ENCODE measurements around the gene LSM14A. TPM values are rescaled to one million over a fixed set of nuclear protein-coding genes. Genes with fewer than 3 reads are reported as not detected.

The LSM14A gene
- total RNA-seq, 1 experiment from 2014 or later = 199 TPM

DNA sequence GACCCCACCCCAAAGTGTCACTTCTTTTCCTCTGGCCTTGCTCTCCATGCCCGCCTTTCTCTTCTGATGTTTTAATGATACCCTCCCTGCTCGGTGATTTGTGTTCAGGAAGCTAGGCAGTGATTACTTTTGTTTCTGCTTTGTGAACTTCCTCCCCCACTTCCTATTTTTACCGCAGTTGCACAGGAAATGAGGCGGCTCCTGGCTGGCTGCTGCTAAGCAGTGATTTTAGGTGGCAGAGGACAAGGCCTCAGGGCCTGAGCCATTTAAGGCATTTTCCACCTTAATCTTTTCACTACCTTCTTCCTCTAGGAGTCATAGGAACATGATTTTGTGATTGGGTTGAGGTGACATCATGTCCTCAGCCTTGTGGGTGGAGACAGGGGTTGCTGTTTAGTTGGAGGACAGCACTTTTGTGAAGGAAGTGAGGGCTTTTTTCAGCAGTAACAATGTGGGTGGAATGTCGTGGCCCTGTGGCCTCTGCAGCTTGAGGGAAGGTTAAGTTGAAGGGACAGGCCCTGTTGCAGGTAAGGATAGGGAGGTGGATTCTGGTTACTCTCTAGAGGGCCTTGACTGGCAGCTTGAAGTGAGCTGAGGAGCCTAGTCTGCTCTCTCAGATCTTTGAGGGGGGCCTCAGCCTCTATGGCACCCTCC, 97.8 kb downstream of the LSM14A start:
- Histone ChIP-seq H2BK12ac (ENCODE audit: insufficient read length, low read depth, low read length) (no peak overlapping the region), H3K27ac (ENCODE audit: insufficient read length, low read depth, low read length) (no peak overlapping the region), H3K27me3 (ENCODE audit: insufficient read depth, low read length) (no peaks in the 10 kb centered on the region), H3K79me2 (ENCODE audit: insufficient read depth, low read length) (no peaks in the 10 kb centered on the region; the same call in none of the 2 replicates), H2AK5ac (ENCODE audit: insufficient read length, low read length) (no peak overlapping the region), H2BK5ac (ENCODE audit: insufficient read length, low read length) (no peak overlapping the region), H3K23me2 (ENCODE audit: insufficient read length, low read depth, low read length, poor library complexity, severe bottlenecking) (no peaks in the 10 kb centered on the region), H4K8ac (replicated peaks; ENCODE audit: insufficient read length, low read depth, low read length) (no peak overlapping the region), H3K18ac (ENCODE audit: insufficient read length, low read depth, low read length) (no peak overlapping the region), H3K9ac (ENCODE audit: extremely low read depth, insufficient read length, low read length) (no peak overlapping the region), H3K23ac (ENCODE audit: insufficient read length, low read depth, low read length) (no peak overlapping the region), H2AFZ (ENCODE audit: low read length) (no peak overlapping the region), H2BK15ac (ENCODE audit: low read depth, low read length) (no peak overlapping the region), H3K14ac (ENCODE audit: insufficient read depth, low read length) (no peak overlapping the region), H3K79me1 (ENCODE audit: insufficient read depth, low read depth, low read length, poor library complexity, severe bottlenecking) (no peaks in the 10 kb centered on the region), H2BK120ac (ENCODE audit: low read depth, low read length, poor library complexity, severe bottlenecking) (no peak overlapping the region), H3K4ac (ENCODE audit: low read depth, low read length) (no peak overlapping the region), H4K5ac (ENCODE audit: insufficient read length, low read depth, low read length) (no peak overlapping the region), H3T11ph (ENCODE audit: low read length) (no peak overlapping the region), H4K20me1 (ENCODE audit: control insufficient read depth, insufficient read depth, insufficient read length) (no peaks in the 10 kb centered on the region), H4K91ac (ENCODE audit: insufficient read length, low read depth, low read length) (no peak overlapping the region), H2BK20ac (ENCODE audit: low read depth, low read length, poor library complexity, severe bottlenecking) (no peak overlapping the region), H3K4me1 (ENCODE audit: insufficient read depth, low read length) (peaks cover 5% of the 10 kb centered on the region; the same call in 1 of the 2 replicates), H3K9me3 (ENCODE audit: control insufficient read depth, low read depth, low read length) (no peaks in the 10 kb centered on the region), H3K56ac (ENCODE audit: insufficient read length, low read depth, low read length) (no peak overlapping the region), H3K4me2 (ENCODE audit: insufficient read depth, insufficient read length, low read length) (no peak overlapping the region)
- Mint-ChIP-seq H3K4me1 (peaks cover 31 to 34% of the 10 kb centered on the region in 2 experiments), H3K27ac (peak overlapping the region; percentile 65 to 93 (median 89); a peak in 6 of 7 replicates), H3K9me3 (no peaks in the 10 kb centered on the region), H3K36me3 (ENCODE audit: insufficient read depth in 1 of 3, low read depth in 3 of 3) (peaks cover 0 to 3% (median 2%) of the 10 kb centered on the region in 3 experiments; a peak in 3 of 7 replicates), H3K4me3 (no peak overlapping the region), H3K27me3 (ENCODE audit: low read depth) (no peaks in the 10 kb centered on the region)
- peak; percentile 55 for DNase-seq
- no CpG with 5 or more reads among the region's 5 CpGs for WGBS (ENCODE audit: extremely low coverage, insufficient read length, low lambda C conversion rate)
- no peak for TF ChIP-seq CTCF (conservative IDR thresholded peaks at IDR 0.05)

Data from H9 (cell line).